HG03045 (cell line): Measurements from ENCODE around the gene CLIC4.
"Not testable (repeated sequence)": the region's sequence is repeated elsewhere in the genome, so short reads cannot be mapped to it uniquely, and the experiment has no call there.

ENCODE experiments used
- ATAC-seq: cut with Tn5 transposase; IDR thresholded peaks from one replicate; pipeline ENCODE4 v1.9.1; 2021; ENCODE audit warnings: mild to moderate bottlenecking, moderate library complexity; ENCODE audit not compliant: unreplicated experiment

Gene CLIC4

GRCh38 chr1:24744911-24745710 is at the start of gene CLIC4:
TSS of gene CLIC4 (plus strand) at chr1:24745447. CDS start at chr1:24745554, 107 bp downstream.
- peak; percentile 71 for ATAC-seq

- ATAC-seq: no peak
Measured at GRCh38 chr1:24696041-24696755, 49.0 kb upstream of the CLIC4 start.

- ATAC-seq: no peak
Measured at GRCh38 chr1:24696756-24697330, 48.4 kb upstream of the CLIC4 start.

- ATAC-seq: not testable (repeated sequence)
Measured at GRCh38 chr1:24697453-24698001, 47.7 kb upstream of the CLIC4 start.

GRCh38 chr1:24698326-24698725 is 46.9 kb upstream of the CLIC4 start:
- not testable (repeated sequence) for ATAC-seq

GRCh38 chr1:24699628-24700027 is 45.6 kb upstream of the CLIC4 start:
- ATAC-seq: no peak

GRCh38 chr1:24702511-24703293 is 42.5 kb upstream of the CLIC4 start:
- no peak for ATAC-seq

GRCh38 chr1:24704411-24705259 is 40.6 kb upstream of the CLIC4 start:
- no peak for ATAC-seq

- peak; percentile 49 for ATAC-seq
Measured at GRCh38 chr1:24705260-24706073, 39.8 kb upstream of the CLIC4 start.

- not testable (repeated sequence) for ATAC-seq
Measured at GRCh38 chr1:24706074-24706389, 39.2 kb upstream of the CLIC4 start.

GRCh38 chr1:24707687-24708086 is 37.6 kb upstream of the CLIC4 start:
- ATAC-seq: no peak

- no peak for ATAC-seq
Measured at GRCh38 chr1:24708938-24709337, 36.3 kb upstream of the CLIC4 start.

- no peak for ATAC-seq
Measured at GRCh38 chr1:24709791-24710441, 35.3 kb upstream of the CLIC4 start.

GRCh38 chr1:24711329-24711728 is 33.9 kb upstream of the CLIC4 start:
- ATAC-seq: no peak

GRCh38 chr1:24713176-24713575 is 32.1 kb upstream of the CLIC4 start:
- no peak for ATAC-seq

- no peak for ATAC-seq
Measured at GRCh38 chr1:24713736-24714135, 31.5 kb upstream of the CLIC4 start.

GRCh38 chr1:24714859-24715520 is 30.3 kb upstream of the CLIC4 start:
- ATAC-seq: no peak

- no peak for ATAC-seq
Measured at GRCh38 chr1:24715658-24716057, 29.6 kb upstream of the CLIC4 start.
